PC-9 (cell line): Measurements from ENCODE around the gene DNAJC16. TPM values are rescaled to one million over a fixed set of nuclear protein-coding genes. Genes with fewer than 3 reads are reported as not detected.
"Not testable (repeated sequence)": the region's sequence is repeated elsewhere in the genome, so short reads cannot be mapped to it uniquely, and the experiment has no call there.

Experiments used
- BruUV-seq: library from RNA; stranded (reverse); fragments of 400-500 nt; replicated peaks from 2 replicates; lab custom pipeline; 2021; lab: Mats Ljungman, UMichigan
- CTCF ChIA-PET: fragments of 300-600 bp; sonication (Branson Sonifier 250); formaldehyde crosslinking; loops from one replicate; lab custom pipeline; 2022; ENCODE audit warnings: antibody characterized with exemption; lab: Charles Lee
- POLR2A ChIA-PET: fragments of 300-600 bp; sonication (Branson Sonifier 250); formaldehyde crosslinking; loops from one replicate; lab custom pipeline; 2022; ENCODE audit warnings: antibody characterized with exemption; ENCODE audit not compliant: unreplicated experiment; lab: Charles Lee
- DNase-seq, 2 experiments: peaks; one replicate each; pipeline versions ENCODE4 v3.0.0 to v3.0.0-alpha.2; 2015 to 2022; ENCODE audit warnings: mixed read lengths in 1 of 2
- H2AFZ ChIP-seq: fragments of 200-600 bp; sonication (generic); 2 replicates; pipeline ENCODE4 v1.8.1; 2017; ENCODE audit warnings: antibody characterized with exemption
- H3F3A ChIP-seq: fragments of 200-600 bp; sonication (generic); 2 replicates; pipeline ENCODE4 v1.8.1; 2017; ENCODE audit warnings: antibody characterized with exemption, mild to moderate bottlenecking, low read depth; ENCODE audit not compliant: insufficient read depth
- H3K27ac ChIP-seq: fragments of 200-600 bp; sonication (generic); 2 replicates; pipeline ENCODE4 v1.6.1; 2016; ENCODE audit warnings: mixed run types
- H3K27me3 ChIP-seq: fragments of 200-600 bp; sonication (generic); 2 replicates; pipeline ENCODE4 v1.6.1; 2016; ENCODE audit warnings: low read depth, mixed run types; ENCODE audit not compliant: insufficient read depth
- H3K36me3 ChIP-seq: fragments of 200-600 bp; sonication (generic); 2 replicates; pipeline ENCODE4 v1.6.1; 2016; ENCODE audit warnings: low read depth, mixed run types
- H3K4me1 ChIP-seq: fragments of 200-600 bp; sonication (generic); replicated peaks from 2 replicates; pipeline ENCODE4 v1.6.1; 2016; ENCODE audit warnings: mixed run types; ENCODE audit not compliant: insufficient read depth
- H3K4me2 ChIP-seq: fragments of 200-600 bp; sonication (generic); 2 replicates; pipeline ENCODE4 v1.6.1; 2017; ENCODE audit warnings: mixed run types
- H3K4me3 ChIP-seq: fragments of 200-600 bp; sonication (generic); 2 replicates; pipeline ENCODE4 v1.6.1; 2016; ENCODE audit warnings: mixed run types
- H3K79me2 ChIP-seq: fragments of 200-600 bp; sonication (generic); 2 replicates; pipeline ENCODE4 v1.6.1; 2017; ENCODE audit warnings: low read depth, mixed run types
- H3K9me2 ChIP-seq: fragments of 200-600 bp; sonication (generic); 2 replicates; pipeline ENCODE4 v1.8.1; 2017; ENCODE audit warnings: mild to moderate bottlenecking; ENCODE audit not compliant: insufficient read depth
- H3K9me3 ChIP-seq: fragments of 200-600 bp; sonication (generic); 2 replicates; pipeline ENCODE4 v1.8.1; 2016; ENCODE audit warnings: low read depth; ENCODE audit not compliant: insufficient read depth
- H4K20me1 ChIP-seq: fragments of 200-600 bp; sonication (generic); 2 replicates; pipeline ENCODE4 v1.8.1; 2017; ENCODE audit not compliant: insufficient read depth
- EZH2 ChIP-seq: fragments of 200-600 bp; sonication (generic); IDR thresholded peaks from 2 replicates; pipeline ENCODE4 v1.8.0; 2017; ENCODE audit warnings: antibody characterized with exemption, low read depth
- intact Hi-C: fragments of 100-400 bp; cut with micrococcal nuclease; formaldehyde crosslinking; loops from one replicate; pipeline ENCODE4 v1.10.0; 2022; ENCODE audit not compliant: unreplicated experiment
- total RNA-seq: library from RNA; stranded (reverse); gene quantifications from 2 replicates; pipeline ENCODE4 v1.2.3, GENCODE V29; 2021
- TF ChIP-seq, protein P1 (sequence below): fragments of 200-600 bp; sonication (generic); conservative IDR thresholded peaks from 2 replicates; pipeline ENCODE4 v1.6.1; 2017; ENCODE audit warnings: mixed run types, antibody characterized with exemption, mild to moderate bottlenecking, moderate library complexity

The DNAJC16 gene
- total RNA-seq, 1 experiment from 2014 or later: 18.8 TPM

- intact Hi-C loops: no loop called here
- no peaks in the 10 kb centered on the region for H3K4me1 ChIP-seq
Measured at GRCh38 chr1:15483971-15484370, 42.7 kb upstream of the DNAJC16 start.

DNA sequence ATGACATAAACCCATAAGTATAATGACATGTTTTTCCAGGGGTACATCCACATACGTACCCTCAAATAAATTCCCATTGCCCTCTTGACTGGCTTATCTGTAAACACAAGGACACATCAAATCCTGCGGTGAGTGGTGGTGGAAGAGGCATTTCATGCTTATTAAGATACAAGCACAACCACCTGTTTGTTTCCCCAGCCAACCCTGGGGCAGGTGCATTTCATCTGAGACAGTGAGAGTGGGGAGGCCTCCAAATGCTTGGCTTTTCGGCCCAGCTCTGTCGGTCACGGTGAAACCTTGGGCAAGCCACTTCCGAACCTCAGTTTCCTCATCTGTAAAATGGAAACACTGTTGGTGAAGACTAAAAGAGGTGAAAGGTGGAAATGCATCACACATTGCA lies 42.2 kb upstream of the DNAJC16 start:
- intact Hi-C loops, DNase-seq, CTCF ChIA-PET: not testable (repeated sequence)

More at GRCh38 chr1:15483971-15484370, 42.7 kb upstream of the DNAJC16 start:
- H3K4me3 ChIP-seq: no peak overlapping the region
- no peaks in the 10 kb centered on the region for H3K9me2 ChIP-seq
- H3K27me3 ChIP-seq: no peaks in the 10 kb centered on the region
- ChIA-PET CTCF (no interaction called here), POLR2A (no interaction called here)
- H3K4me2 ChIP-seq: no peak overlapping the region
- H4K20me1 ChIP-seq: no peaks in the 10 kb centered on the region
- H3K79me2 ChIP-seq: no peaks in the 10 kb centered on the region
- H3K27ac ChIP-seq: no peak overlapping the region
- BruUV-seq: no TSS peak
- no peak overlapping the region for H2AFZ ChIP-seq
- no peaks in the 10 kb centered on the region for H3F3A ChIP-seq
- DNase-seq: no peak
- TF ChIP-seq, protein P1, sequence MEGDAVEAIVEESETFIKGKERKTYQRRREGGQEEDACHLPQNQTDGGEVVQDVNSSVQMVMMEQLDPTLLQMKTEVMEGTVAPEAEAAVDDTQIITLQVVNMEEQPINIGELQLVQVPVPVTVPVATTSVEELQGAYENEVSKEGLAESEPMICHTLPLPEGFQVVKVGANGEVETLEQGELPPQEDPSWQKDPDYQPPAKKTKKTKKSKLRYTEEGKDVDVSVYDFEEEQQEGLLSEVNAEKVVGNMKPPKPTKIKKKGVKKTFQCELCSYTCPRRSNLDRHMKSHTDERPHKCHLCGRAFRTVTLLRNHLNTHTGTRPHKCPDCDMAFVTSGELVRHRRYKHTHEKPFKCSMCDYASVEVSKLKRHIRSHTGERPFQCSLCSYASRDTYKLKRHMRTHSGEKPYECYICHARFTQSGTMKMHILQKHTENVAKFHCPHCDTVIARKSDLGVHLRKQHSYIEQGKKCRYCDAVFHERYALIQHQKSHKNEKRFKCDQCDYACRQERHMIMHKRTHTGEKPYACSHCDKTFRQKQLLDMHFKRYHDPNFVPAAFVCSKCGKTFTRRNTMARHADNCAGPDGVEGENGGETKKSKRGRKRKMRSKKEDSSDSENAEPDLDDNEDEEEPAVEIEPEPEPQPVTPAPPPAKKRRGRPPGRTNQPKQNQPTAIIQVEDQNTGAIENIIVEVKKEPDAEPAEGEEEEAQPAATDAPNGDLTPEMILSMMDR: no peak
- no peak for TF ChIP-seq EZH2
- H3K9me3 ChIP-seq: no peaks in the 10 kb centered on the region
- H3K36me3 ChIP-seq: no peaks in the 10 kb centered on the region

GRCh38 chr1:15485636-15486035 lies 41.0 kb upstream of the DNAJC16 start:
- H3K4me1 ChIP-seq: no peaks in the 10 kb centered on the region
- H3K27ac ChIP-seq: no peak overlapping the region
- ChIA-PET POLR2A (no interaction called here), CTCF (no interaction called here)
- intact Hi-C loops: no loop called here
- no peak for DNase-seq
- no peaks in the 10 kb centered on the region for H3K79me2 ChIP-seq
- no peaks in the 10 kb centered on the region for H3K9me3 ChIP-seq
- no peaks in the 10 kb centered on the region for H3K36me3 ChIP-seq
- TF ChIP-seq, protein P1: no peak
- no peak for TF ChIP-seq EZH2
- no peak overlapping the region for H3K4me2 ChIP-seq
- H4K20me1 ChIP-seq: no peaks in the 10 kb centered on the region
- no peaks in the 10 kb centered on the region for H3F3A ChIP-seq
- H3K27me3 ChIP-seq: no peaks in the 10 kb centered on the region
- H3K4me3 ChIP-seq: no peak overlapping the region
- BruUV-seq: no TSS peak
- H3K9me2 ChIP-seq: no peaks in the 10 kb centered on the region
- H2AFZ ChIP-seq: no peak overlapping the region

More for the DNA sequence above, 42.2 kb upstream of the DNAJC16 start:
- H3F3A ChIP-seq, H3K27ac ChIP-seq, H2AFZ ChIP-seq, H3K4me1 ChIP-seq, H4K20me1 ChIP-seq, H3K36me3 ChIP-seq, BruUV-seq, H3K4me3 ChIP-seq, H3K9me2 ChIP-seq, H3K27me3 ChIP-seq, H3K9me3 ChIP-seq, POLR2A ChIA-PET, H3K79me2 ChIP-seq, H3K4me2 ChIP-seq: not testable (repeated sequence)

DNA sequence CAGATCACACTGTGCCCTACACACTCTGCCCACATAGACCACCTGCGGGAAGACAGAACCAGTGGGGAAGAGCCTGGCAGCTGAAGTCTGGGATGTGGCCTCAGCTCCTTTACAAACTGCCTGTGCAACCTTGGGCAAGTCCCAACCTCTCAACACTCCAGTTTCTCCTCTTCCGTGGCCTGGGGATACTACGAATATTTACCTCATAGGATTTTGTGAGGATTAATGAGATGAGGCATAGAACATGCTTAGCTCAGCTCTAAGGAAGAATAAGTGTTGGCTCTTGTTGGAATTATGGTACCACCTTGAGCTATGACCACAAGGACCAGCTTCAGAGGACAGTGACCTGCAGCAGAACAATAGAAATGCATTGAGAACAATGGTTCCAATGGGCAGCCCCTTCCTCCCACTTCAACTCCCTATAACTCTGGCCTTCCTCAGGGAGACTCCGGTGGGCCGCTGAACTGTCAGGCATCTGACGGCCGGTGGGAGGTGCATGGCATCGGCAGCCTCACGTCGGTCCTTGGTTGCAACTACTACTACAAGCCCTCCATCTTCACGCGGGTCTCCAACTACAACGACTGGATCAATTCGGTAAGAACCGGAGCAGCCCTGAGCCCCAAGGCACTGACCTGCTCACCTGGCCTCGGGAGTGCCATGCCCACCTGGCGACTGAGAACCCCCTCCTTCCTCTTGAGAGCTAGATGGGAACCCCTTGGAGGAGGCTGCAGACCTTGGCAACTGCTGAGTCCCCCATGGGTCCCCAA lies 39.6 kb upstream of the DNAJC16 start:
- DNase-seq, H3K4me1 ChIP-seq, BruUV-seq, H3K9me2 ChIP-seq, H2AFZ ChIP-seq, POLR2A ChIA-PET, H3K4me2 ChIP-seq, H3K4me3 ChIP-seq, H3K36me3 ChIP-seq, H3K27ac ChIP-seq, H4K20me1 ChIP-seq, intact Hi-C loops, H3K27me3 ChIP-seq, H3K9me3 ChIP-seq, H3F3A ChIP-seq, H3K79me2 ChIP-seq: not testable (repeated sequence)
- CTCF ChIA-PET: interaction anchor here (0.6 kb wide), 1 partner anchor 97 kb away, joined by 3 read pairs; no protein-coding TSS in a partner anchor
